ENCODE data around the gene TMEM245. TPM values are rescaled to one million over a fixed set of nuclear protein-coding genes. Genes with fewer than 3 reads are reported as not detected.

Gene TMEM245
- total RNA-seq, 2 experiments from 2014 or later, result 22.0 to 36.1 TPM

GRCh38 chr9:109117856-109118807 is 1.6 kb downstream of the TMEM245 start:
- no peaks in the 10 kb centered on the region for H3K9me3 ChIP-seq (ENCODE audit: low read length)
- peak overlapping the region; percentile 96 for H3K4me3 ChIP-seq (ENCODE audit: low read depth, low read length, poor library complexity, severe bottlenecking)
- H3K27ac ChIP-seq (ENCODE audit: low read depth, low read length, poor library complexity, severe bottlenecking), result peak overlapping the region; percentile 80
- no peak overlapping the region for H2AFZ ChIP-seq (ENCODE audit: low read length)
- ChIA-PET POLR2A (interaction anchor here (0.7 to 4.1 kb wide), 6 partner anchors 10 to 17 kb away, joined by 3 to 53 read pairs (median 4); no protein-coding TSS in a partner anchor), CTCF (ENCODE audit: unreplicated experiment) (interaction anchor here (0.8 kb wide), 1 partner anchor 8 kb away, joined by 3 read pairs; no protein-coding TSS in a partner anchor)
- peaks cover 64% of the 10 kb centered on the region for H3K4me1 ChIP-seq (ENCODE audit: insufficient read depth, low read length, poor library complexity, severe bottlenecking)
- no peaks in the 10 kb centered on the region for H3K9me2 ChIP-seq (ENCODE audit: insufficient read depth, low read length)
- BruUV-seq (replicated peaks), result TSS peak; percentile 66
- H4K20me1 ChIP-seq (ENCODE audit: insufficient read depth, low read length), result peaks cover 47% of the 10 kb centered on the region
- DNase-seq (ENCODE audit: low spot score), result peak; percentile 52
- H3K79me2 ChIP-seq (ENCODE audit: insufficient read depth, low read depth, low read length), result peaks cover 66% of the 10 kb centered on the region
- TF ChIP-seq CTCF (conservative IDR thresholded peaks at IDR 0.05; ENCODE audit: low read length), result no peak
- TF ChIP-seq EZH2phosphoT487 (IDR thresholded peaks at IDR 0.05; ENCODE audit: borderline replicate concordance, low read depth, low read length), result no peak
- intact Hi-C loops (cut with micrococcal nuclease; ENCODE audit: unreplicated experiment), result loop anchor here (2.0 to 5.0 kb wide), 2 partner anchors 105 to 186 kb away; partner anchors contain the start of genes ABITRAM, CTNNAL1 and ELP1
- peak overlapping the region; percentile 85 for H3K4me2 ChIP-seq (ENCODE audit: low read length)
- H3K36me3 ChIP-seq (ENCODE audit: insufficient read depth, low read length), result peaks cover 45% of the 10 kb centered on the region

- Histone ChIP-seq H3K27ac (ENCODE audit: low read depth, low read length, poor library complexity, severe bottlenecking) (no peak overlapping the region), H3K9me2 (ENCODE audit: insufficient read depth, low read length) (no peaks in the 10 kb centered on the region), H2AFZ (ENCODE audit: low read length) (no peak overlapping the region), H3K4me3 (ENCODE audit: low read depth, low read length, poor library complexity, severe bottlenecking) (peak overlapping the region; percentile 7), H3K36me3 (ENCODE audit: insufficient read depth, low read length) (peaks cover 48% of the 10 kb centered on the region), H3K4me1 (ENCODE audit: insufficient read depth, low read length, poor library complexity, severe bottlenecking) (peaks cover 78% of the 10 kb centered on the region), H3K4me2 (ENCODE audit: low read length) (peak overlapping the region; percentile 56), H3K9me3 (ENCODE audit: low read length) (no peaks in the 10 kb centered on the region), H3K79me2 (ENCODE audit: insufficient read depth, low read depth, low read length) (peaks cover 87% of the 10 kb centered on the region), H4K20me1 (ENCODE audit: insufficient read depth, low read length) (peaks cover 51% of the 10 kb centered on the region)
- DNase-seq (ENCODE audit: low spot score), result no peak
- POLR2A ChIA-PET, result no interaction called here
- no TSS peak for BruUV-seq (replicated peaks)
- CTCF ChIA-PET (ENCODE audit: unreplicated experiment), result no interaction called here
- intact Hi-C loops (cut with micrococcal nuclease; ENCODE audit: unreplicated experiment), result loop anchor here (5.0 kb wide), 1 partner anchor 184 kb away; the partner anchor contains the start of genes ABITRAM and ELP1
- TF ChIP-seq EZH2phosphoT487 (IDR thresholded peaks at IDR 0.05; ENCODE audit: borderline replicate concordance, low read depth, low read length) (no peak), CTCF (conservative IDR thresholded peaks at IDR 0.05; ENCODE audit: low read length) (no peak)
Measured at GRCh38 chr9:109115931-109116526, 3.7 kb downstream of the TMEM245 start.

Data from OCI-LY7 (cell line).